GM18520 (cell line): Measurements from ENCODE around the gene SEL1L2.

Experiments used
- ATAC-seq: cut with Tn5 transposase; IDR thresholded peaks from one replicate; pipeline ENCODE4 v1.9.1; 2021; ENCODE audit not compliant: unreplicated experiment

SEL1L2 gene

DNA sequence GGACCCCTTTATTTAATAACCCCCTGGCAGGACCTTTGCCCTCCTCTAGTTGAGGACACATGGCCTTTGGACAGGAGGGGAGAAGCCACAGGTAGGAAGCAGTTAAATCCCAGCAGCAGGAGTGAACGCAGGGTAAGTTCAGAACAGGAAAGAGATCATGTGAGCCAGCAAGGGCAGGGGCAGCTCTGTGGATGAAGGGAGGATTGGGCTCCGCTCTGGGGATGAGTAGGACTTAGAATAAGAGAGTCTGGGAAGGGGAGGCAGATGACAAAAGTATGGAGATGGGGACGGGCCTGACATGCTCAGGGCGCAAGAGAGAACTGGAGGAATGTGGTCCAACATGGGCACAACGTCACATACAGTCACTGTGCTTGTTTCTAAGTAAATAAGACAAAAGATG lies 116.6 kb downstream of the SEL1L2 start:
- ATAC-seq = no peak

DNA sequence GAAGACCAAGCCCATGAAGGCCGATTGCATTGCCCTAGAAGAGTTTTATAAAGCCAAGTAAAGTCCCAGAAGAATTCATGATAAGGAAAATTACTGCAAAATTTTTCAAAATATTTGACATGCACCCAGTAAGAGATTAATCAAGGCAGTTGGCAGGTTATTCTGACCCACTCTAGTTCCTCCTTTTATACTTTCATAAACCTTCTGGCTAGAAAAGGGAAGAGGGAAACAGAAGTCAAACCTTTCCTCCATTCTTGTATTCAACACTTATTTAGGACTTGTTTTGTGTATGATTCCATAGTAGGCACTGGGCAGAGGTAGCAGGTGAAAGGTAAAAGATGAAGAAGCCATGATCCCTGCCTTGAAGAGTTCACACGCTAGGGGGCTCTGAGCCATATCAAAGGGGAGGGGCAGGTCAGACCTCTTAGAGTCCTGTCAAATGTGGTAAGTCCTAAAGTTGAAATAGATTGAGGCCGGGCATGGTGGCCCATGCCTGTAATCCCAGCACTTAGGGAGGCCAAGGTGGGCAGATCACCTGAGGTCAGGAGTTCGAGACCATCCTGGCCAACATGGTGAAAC lies 120.2 kb downstream of the SEL1L2 start:
- no peak for ATAC-seq

DNA sequence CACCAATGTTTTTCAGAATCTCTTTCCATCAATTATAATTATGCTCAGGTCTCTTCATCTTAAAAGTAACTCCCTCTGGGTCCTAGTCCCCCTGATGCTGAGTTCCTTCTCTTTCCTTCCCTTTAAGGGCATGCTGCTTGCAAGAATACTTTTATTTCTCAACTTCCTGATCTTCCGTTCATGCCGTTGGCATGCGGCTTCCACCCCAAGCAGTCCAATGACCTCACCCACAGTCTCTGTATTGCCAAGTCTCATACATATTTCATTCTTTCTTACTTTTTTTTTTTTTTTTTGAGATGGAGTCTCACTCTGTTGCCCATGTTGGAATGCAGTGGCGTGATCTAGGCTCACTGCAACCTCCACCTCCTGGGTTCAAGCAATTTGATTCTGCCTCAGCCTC lies 122.1 kb downstream of the SEL1L2 start:
- ATAC-seq = no peak

DNA sequence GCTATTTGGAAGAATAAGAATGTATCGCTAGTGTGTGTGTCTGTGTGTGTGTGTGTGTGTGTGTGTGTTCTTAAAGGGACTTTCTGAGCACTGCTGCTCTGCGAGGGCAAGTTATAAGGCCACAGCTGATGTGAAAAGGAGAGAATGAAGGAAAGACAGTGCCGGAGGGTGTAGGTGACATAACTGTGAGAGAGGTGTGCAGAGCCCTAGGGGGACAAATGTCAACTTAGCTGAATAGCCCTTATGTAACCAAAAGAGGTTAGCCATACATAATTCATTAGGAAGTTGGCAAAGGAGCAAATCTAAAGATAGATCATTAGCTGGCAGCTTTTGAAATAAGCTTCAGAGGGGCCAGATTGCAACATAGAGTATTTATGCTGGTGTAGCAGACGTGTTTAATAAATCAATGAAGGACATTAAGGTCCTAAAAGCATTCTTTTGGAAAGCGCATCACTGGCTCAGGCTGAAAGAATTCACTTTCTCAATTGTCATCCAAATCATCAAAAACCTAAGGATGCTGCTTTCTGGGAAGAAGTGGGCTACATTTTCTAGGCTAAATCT lies 124.5 kb downstream of the SEL1L2 start:
- ATAC-seq = no peak

DNA sequence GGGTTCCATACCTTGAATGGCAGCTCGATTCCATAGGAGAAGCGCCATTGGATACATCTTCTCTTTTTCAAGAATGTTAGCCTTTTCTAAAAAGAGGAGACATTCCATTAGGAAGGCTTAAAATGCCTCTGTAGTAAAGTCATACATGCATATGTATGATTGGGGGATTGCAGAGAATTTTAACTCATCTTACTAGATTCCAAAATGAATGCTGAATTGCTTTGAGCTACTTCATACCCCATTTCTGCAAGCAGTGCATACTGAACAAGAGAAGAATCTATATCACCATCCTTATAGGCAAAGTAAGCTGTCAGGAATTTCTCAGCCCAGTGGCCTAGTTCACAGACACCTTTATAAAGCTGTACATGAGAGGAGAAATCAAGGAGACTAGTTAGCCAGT lies 125.3 kb downstream of the SEL1L2 start:
- ATAC-seq = no peak

DNA sequence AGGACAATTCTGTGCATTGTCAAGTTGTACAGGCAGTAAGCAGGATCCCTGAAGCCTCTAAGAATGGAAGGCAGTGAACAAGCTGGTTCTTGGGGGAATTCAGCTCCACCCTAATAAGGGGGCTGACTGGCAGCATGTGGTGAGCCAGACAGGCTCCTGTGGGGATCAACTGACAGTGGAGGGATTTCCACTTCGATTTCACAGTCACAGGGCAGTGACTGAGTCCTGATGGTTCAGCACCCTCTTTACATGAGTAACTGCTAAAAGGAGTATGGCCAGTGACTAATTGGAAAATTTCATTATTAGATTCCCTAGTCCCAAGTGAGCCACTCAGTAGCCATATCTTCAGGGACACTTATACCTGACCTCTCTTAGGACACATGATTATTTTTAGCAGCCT lies 127.2 kb downstream of the SEL1L2 start:
- ATAC-seq = no peak

DNA sequence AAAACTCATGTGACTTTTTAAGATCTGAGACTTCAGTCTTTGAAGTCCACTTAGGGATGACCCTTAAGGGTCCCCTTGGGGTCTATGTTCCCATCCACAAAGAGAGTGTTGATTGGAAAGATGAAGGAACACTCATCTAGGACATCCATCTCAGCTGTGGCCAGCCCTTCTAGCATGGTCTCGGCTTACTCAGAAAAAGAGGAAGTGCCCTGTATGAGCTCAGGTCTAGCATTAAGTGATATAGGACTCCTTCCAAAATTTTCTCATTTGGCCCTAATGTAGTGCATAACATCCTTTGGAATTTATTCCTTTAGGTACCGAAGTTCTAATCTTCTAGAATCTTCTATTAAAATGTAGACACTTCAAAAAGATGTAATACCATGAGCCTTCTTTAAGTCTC lies 128.2 kb downstream of the SEL1L2 start:
- no peak for ATAC-seq

DNA sequence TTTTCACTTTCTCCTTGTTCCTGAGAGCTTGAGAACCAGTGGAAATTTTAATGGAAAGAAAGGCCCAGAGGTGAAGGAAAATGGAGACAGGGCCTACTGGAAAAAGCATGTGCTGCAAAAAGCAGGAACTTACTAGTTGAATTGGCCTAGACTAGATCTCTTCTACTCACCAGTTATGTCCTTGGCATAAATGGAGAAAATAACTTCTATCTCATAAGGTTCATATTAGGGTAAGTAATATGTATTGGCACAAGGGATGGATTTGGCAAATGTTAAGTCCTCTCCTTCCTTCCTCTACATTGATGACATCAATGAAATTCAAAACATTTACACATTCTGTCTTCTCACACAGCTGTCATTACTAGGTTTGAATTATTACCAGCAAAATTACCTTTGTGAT lies 131.5 kb downstream of the SEL1L2 start:
- ATAC-seq = no peak

DNA sequence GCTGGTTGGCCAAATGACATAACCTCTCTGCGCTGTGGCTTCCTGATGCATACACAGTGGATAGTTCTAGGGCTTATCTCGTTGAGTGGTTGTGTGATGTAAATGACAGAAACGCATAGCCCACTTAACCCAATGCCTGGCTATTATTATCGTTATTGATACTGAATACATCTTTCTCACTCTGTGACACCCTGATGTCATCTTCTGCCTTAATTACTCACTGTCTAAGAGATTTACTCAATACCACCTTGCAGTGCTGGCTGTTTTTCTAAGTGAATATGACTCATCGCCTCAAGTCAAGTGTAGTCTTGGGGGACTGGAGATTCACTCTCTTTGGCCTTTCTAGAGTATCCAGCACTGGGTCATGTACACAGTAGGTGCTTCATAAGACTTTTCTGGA lies 132.0 kb downstream of the SEL1L2 start:
- no peak for ATAC-seq

DNA sequence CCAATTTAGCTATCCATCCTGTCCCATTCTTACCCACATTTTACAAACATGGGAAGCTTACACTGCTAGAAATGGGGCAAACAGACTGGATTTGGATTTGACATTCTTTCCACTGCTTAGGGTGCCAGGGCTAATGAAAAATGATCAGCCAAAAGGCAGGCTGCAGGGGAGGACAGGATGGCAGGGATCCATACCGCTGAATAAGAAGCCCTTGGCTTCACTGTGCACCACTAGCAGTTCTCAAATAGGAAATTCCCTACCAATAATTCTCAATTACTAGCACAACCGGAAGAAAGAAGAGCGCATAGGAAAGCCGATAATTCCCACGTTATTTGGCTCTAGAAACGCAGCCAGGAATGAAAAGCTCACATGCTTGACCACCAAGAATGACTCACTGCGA lies 132.5 kb downstream of the SEL1L2 start:
- ATAC-seq = no peak

DNA sequence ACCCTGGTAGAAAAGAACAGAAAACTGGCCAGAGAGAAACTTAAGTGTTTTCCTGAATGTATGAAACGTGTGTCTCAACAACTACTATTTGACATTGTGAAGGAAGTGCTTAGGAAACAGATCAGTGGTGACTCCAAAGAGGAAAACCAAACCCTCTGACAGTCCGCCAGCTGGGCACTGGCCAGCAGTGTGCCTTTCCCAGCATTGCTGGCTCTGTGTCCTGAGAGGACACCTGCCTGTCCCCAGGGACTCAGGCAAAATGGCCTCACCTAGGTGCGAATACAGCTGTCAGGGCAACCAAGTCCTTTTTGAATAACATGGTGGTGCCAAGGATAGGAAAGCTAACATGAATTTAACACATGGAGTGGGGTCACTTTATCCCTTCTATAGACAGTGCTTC lies 133.1 kb downstream of the SEL1L2 start:
- no peak for ATAC-seq

GRCh38 chr20:13856354-13856753 lies 134.1 kb downstream of the SEL1L2 start:
- ATAC-seq = no peak

- no peak for ATAC-seq
Measured at GRCh38 chr20:13855613-13856012, 134.8 kb downstream of the SEL1L2 start.

GRCh38 chr20:13852306-13852705 lies 138.1 kb downstream of the SEL1L2 start:
- ATAC-seq = no peak

DNA sequence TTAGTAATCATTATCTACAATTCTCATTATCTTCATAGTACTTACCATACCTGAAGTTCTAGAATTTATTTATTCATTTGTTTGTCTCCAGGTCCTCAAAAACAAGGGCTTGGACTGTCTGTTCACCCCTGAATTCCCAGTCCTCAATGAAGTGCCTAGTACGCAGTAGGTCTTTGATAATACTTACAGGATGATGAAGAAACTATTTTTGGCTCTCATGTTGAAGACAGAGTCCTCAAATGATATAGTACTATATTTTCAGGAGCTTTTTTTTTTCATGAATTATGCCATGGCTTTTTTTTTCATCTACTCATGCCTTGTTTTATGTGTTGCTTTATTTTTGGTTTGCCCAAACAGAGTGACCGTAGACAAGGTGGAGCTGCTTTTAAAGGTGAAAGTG lies 139.1 kb downstream of the SEL1L2 start:
- no peak for ATAC-seq

DNA sequence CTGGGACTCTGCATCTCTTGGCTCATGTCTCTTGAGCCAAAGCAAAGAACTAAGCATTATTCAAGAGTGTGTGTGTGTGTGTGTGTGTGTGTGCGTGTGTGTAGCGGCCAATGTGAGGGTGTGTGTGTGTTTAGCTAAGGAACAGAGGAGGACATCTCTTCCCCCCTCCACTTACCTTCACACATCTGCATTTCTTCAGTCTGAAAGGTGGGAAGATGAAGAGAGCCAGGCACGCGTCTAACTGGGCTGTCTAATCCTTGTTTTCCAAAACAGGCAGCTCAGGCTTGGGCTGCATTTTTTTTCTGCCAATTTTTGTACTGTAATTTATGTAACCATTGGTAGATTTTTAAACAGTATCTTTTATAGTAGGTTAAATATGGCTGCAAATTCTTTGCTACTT lies 146.1 kb downstream of the SEL1L2 start:
- ATAC-seq = no peak

GRCh38 chr20:13841206-13841605 lies 149.2 kb downstream of the SEL1L2 start:
- no peak for ATAC-seq

DNA sequence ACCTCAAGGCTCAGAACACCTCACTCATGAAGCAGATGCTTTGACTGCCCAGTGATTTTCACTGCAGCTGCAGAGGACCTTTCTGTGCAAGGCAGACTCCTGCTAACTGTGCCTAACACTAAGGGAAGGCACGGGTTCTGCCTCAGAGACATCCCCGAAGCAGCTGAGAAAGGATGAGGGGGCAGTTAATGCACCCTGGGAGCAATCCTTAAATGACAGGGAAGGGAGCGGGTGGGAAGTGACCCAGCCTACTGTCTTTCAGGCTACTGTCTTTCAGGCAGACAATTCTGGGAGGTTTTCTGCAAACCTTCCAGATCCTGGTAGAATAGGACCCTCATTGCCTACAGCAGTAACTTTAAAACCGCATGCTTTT lies 150.3 kb downstream of the SEL1L2 start:
- ATAC-seq = no peak

GRCh38 chr20:13839421-13840092 lies 150.9 kb downstream of the SEL1L2 start:
- ATAC-seq = no peak

GRCh38 chr20:13838664-13839063 lies 151.8 kb downstream of the SEL1L2 start:
- ATAC-seq = no peak

GRCh38 chr20:13831476-13831875 lies 158.9 kb downstream of the SEL1L2 start:
- no peak for ATAC-seq

DNA sequence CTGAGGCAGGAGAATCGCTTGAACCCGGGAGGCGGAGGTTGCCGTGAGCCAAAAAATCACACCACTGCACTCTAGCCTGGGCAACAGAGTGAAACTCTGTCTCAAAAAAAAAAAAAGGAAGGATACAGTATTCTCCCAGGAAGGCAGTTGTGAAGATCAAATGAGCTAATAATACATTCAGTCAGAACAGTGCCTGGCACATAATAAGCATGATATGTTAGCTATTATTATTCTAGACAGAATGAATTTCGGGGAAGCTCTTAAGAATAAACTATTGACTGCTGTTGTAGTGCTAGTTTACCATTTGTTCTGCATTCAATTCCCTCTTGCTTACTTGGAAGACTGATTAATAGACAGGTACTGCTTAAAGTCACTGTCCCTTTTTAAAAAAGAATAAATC lies 164.9 kb downstream of the SEL1L2 start:
- no peak for ATAC-seq

DNA sequence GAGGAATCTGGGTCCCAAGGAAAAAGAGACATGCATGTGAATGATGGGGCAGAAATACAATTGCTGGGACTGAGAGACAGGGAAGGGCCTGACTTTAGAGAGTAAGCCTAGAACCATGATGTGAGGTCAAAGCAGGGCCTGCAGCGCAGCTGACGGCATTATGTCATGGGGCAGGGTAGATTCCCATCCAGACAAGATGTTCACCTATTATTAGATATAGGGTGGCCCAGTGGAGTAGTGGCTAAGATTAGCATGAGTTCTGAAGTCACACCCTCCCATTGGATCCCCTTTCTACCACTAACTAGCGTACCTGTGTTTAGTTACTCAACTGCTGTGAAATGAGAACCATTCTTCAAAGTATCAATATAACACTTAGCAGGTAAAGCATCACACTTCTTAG lies 166.0 kb downstream of the SEL1L2 start:
- no peak for ATAC-seq
